ENCODE data around the gene MFSD2B.

MFSD2B gene

GRCh38 chr2:24055750-24056149 lies 45.9 kb downstream of the MFSD2B start:
- no peak for TF ChIP-seq CTCF (conservative IDR thresholded peaks at IDR 0.05)
- no peak overlapping the region for H3K27ac ChIP-seq

- no peak overlapping the region for H3K27ac ChIP-seq
- no peak for TF ChIP-seq CTCF (conservative IDR thresholded peaks at IDR 0.05)
Observed at GRCh38 chr2:24058564-24059271, 48.8 kb downstream of the MFSD2B start.

- no peak overlapping the region for H3K27ac ChIP-seq
- TF ChIP-seq CTCF (conservative IDR thresholded peaks at IDR 0.05) = no peak
Observed at GRCh38 chr2:24065341-24065740, 55.5 kb downstream of the MFSD2B start.

- no peak for TF ChIP-seq CTCF (conservative IDR thresholded peaks at IDR 0.05)
- no peak overlapping the region for H3K27ac ChIP-seq
Observed at GRCh38 chr2:24072259-24072658, 62.4 kb downstream of the MFSD2B start.

- no peak overlapping the region for H3K27ac ChIP-seq
- TF ChIP-seq CTCF (conservative IDR thresholded peaks at IDR 0.05) = no peak
Observed at GRCh38 chr2:24073816-24074215, 63.9 kb downstream of the MFSD2B start.

- no peak for TF ChIP-seq CTCF (conservative IDR thresholded peaks at IDR 0.05)
- H3K27ac ChIP-seq = peak overlapping the region; percentile 88
Observed at GRCh38 chr2:24075259-24075658, 65.4 kb downstream of the MFSD2B start.
